ENCODE results near the gene HPSE. TPM values are rescaled to one million over a fixed set of nuclear protein-coding genes. Genes with fewer than 3 reads are reported as not detected.
A peak's percentile ranks its signal among the peaks of the same experiment; 100 is the strongest.
"Not testable (repeated sequence)": the region's sequence is repeated elsewhere in the genome, so short reads cannot be mapped to it uniquely, and the experiment has no call there.

HPSE gene
- total and polyA plus RNA-seq, 4 donors, result 2.5 to 6.6 (median 5.4) TPM

DNA sequence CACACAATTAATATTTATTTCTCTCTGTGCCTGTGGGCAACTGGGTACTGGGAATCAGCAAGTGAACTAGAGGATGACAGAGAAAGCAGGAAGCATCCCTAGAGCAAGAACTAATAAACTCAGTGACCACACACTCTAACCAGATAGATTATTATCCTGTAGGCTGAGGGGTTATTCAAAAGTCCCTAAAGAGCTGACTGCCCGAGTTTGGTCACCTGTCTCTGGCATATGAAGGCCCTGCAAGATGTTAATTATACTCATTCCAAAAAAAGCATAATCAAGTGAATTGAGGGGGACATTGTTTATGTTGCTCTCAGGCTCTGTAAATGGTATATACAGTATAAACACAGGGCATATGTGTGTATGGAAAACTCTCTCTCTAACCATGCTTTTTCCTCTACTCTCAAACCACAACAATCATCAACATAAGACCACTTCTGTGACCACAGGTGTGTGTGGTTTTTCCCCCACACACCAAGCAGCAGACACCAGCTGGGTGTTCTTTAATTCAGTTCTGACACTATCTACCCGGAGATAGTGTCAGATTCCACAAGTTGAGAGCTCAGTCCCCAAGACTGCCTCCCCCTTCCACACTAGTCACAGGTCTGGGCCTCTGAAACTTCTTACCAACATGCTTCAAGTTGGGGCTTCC lies 6.2 kb upstream of the HPSE start:
- Histone ChIP-seq H3K27me3 (ENCODE audit: control insufficient read depth, insufficient read depth, low read length) (no peaks in the 10 kb centered on the region), H3K4me3 (ENCODE audit: low read depth, low read length) (no peak overlapping the region), H3K36me3 (ENCODE audit: control insufficient read depth, insufficient read depth, low read length) (no peaks in the 10 kb centered on the region), H3K9me3 (ENCODE audit: control insufficient read depth, insufficient read depth, low read length) (no peaks in the 10 kb centered on the region), H3K27ac (ENCODE audit: low read depth, low read length) (no peak overlapping the region), H3K4me1 (ENCODE audit: control insufficient read depth, insufficient read depth, low read length) (no peaks in the 10 kb centered on the region)
- 83% methylated on average over 1 of the region's 2 CpGs for WGBS (ENCODE audit: insufficient coverage)
- DNase-seq (ENCODE audit: low read depth in 4 of 6, low spot score in 6 of 6), result no peak

DNA sequence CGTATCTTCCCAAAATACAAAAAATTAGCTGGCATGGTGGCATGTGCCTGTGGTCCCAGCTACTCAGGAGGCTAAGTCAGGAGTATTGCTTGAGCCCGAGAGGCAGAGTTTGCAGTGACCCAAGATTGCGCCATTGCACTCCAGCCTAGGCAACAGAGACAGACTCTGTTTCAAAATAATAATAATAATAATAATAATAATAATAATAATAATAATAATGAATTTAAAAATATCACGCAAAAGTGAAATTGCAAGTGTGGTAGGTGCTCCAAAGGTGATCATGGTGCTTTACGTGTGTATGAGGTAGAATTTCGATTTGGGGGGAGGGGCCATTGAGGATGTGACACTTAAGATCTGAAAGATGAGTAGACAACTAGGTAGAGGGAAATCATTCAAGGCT lies 4.9 kb upstream of the HPSE start:
- peaks cover 5% of the 10 kb centered on the region for H3K4me1 ChIP-seq (ENCODE audit: control insufficient read depth, insufficient read depth, low read length)
- H3K9me3 ChIP-seq (ENCODE audit: control insufficient read depth, insufficient read depth, low read length), result no peaks in the 10 kb centered on the region
- 85% methylated on average over 4 of the region's 6 CpGs for WGBS (ENCODE audit: insufficient coverage)
- DNase-seq (ENCODE audit: low read depth in 4 of 6, low spot score in 6 of 6), result no peak
- no peak overlapping the region for H3K4me3 ChIP-seq (ENCODE audit: low read depth, low read length)
- no peak overlapping the region for H3K27ac ChIP-seq (ENCODE audit: low read depth, low read length)
- H3K36me3 ChIP-seq (ENCODE audit: control insufficient read depth, insufficient read depth, low read length), result no peaks in the 10 kb centered on the region
- peaks cover 6% of the 10 kb centered on the region for H3K27me3 ChIP-seq (ENCODE audit: control insufficient read depth, insufficient read depth, low read length)

DNA sequence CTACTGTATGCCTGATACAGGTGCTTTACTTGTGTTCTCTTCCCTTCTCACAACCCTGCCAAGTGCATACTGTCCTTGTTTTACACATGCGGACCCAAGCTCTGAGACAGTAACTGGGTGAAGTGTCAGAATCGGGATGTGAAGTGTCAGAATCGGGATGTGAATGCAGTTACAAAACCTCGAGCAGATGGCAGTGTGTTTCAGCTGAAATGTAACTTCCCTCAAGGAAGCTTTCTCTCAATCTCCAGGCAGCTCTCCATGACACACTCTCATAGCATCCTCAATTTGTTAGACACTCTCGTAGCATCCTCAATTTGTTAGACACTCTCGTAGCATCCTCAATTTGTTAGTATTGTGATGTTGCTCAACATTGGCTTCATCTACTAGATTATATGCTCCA lies 1.1 kb upstream of the HPSE start:
- peaks cover 11% of the 10 kb centered on the region for H3K4me1 ChIP-seq (ENCODE audit: control insufficient read depth, insufficient read depth, low read length)
- H3K36me3 ChIP-seq (ENCODE audit: control insufficient read depth, insufficient read depth, low read length), result no peaks in the 10 kb centered on the region
- WGBS (ENCODE audit: insufficient coverage), result no CpG with 5 or more reads among the region's 6 CpGs
- H3K9me3 ChIP-seq (ENCODE audit: control insufficient read depth, insufficient read depth, low read length), result no peaks in the 10 kb centered on the region
- no peak overlapping the region for H3K27ac ChIP-seq (ENCODE audit: low read depth, low read length)
- H3K27me3 ChIP-seq (ENCODE audit: control insufficient read depth, insufficient read depth, low read length), result peaks cover 14% of the 10 kb centered on the region
- H3K4me3 ChIP-seq (ENCODE audit: low read depth, low read length), result no peak overlapping the region
- peak in 3 of 6 donors; percentile 9 to 47 (median 33) for DNase-seq (ENCODE audit: low read depth in 4 of 6, low spot score in 6 of 6)

DNA sequence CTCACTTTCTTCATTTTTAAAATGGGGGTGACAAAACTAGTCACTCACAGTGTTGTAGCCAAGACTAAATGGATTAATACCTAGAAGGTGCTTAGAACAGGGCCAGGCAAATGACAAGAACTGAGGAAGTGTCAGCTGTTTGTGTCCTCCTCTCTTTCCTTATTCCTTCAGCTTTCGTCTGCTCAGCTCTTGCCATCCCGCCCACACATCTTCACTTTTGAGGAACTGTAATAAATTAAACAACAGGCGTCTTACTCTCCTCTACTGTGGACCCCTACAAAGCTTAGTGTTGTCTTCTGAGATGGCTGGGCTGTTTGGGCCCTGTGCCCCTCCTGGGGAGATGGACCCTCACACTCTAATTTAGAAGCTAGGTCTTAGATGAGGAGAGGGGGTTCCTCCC lies 2.7 kb downstream of the HPSE start:
- Histone ChIP-seq H3K4me1 (ENCODE audit: control insufficient read depth, insufficient read depth, low read length) (peaks cover 11% of the 10 kb centered on the region), H3K9me3 (ENCODE audit: control insufficient read depth, insufficient read depth, low read length) (no peaks in the 10 kb centered on the region)
- no CpG with 5 or more reads among the region's 3 CpGs for WGBS (ENCODE audit: insufficient coverage)

DNA sequence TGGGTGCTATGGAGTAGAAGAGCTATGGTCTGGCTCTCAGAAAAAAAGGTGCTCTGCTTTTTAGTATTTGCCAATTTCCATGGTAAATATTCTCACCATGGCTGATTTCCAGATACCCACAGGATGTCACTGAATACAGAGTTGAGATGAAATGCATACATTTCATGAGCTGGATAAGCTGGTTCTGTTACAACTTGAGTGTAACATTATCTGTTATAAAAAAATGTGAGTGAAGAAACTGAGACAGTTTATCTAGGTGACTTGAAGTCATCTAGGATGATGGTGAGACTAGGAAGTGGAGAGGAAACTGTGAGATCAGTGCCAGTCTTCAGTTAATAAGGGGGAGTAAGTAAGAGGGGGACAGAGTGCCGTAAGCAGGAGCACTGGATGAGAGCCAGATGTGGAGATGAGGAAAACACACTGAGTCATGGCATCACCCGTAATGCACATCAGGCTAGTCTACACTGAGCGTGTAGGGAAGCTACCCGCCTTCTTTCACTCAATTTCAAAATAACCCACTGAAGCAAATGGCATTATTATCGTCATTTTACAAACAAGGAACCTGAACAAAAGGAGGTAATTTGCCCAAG lies 5.0 kb downstream of the HPSE start:
- Histone ChIP-seq H3K4me3 (ENCODE audit: low read depth, low read length) (no peak overlapping the region), H3K27me3 (ENCODE audit: control insufficient read depth, insufficient read depth, low read length) (peaks cover 9% of the 10 kb centered on the region), H3K9me3 (ENCODE audit: control insufficient read depth, insufficient read depth, low read length) (no peaks in the 10 kb centered on the region), H3K27ac (ENCODE audit: low read depth, low read length) (no peak overlapping the region), H3K4me1 (ENCODE audit: control insufficient read depth, insufficient read depth, low read length) (peaks cover 6% of the 10 kb centered on the region), H3K36me3 (ENCODE audit: control insufficient read depth, insufficient read depth, low read length) (no peaks in the 10 kb centered on the region)
- WGBS (ENCODE audit: insufficient coverage), result 60% methylated on average over 1 of the region's 5 CpGs
- DNase-seq (ENCODE audit: low read depth in 4 of 6, low spot score in 6 of 6), result no peak

More for the DNA sequence above, 2.7 kb downstream of the HPSE start:
- Histone ChIP-seq H3K36me3 (ENCODE audit: control insufficient read depth, insufficient read depth, low read length) (no peaks in the 10 kb centered on the region), H3K27ac (ENCODE audit: low read depth, low read length) (no peak overlapping the region), H3K4me3 (ENCODE audit: low read depth, low read length) (no peak overlapping the region), H3K27me3 (ENCODE audit: control insufficient read depth, insufficient read depth, low read length) (peaks cover 14% of the 10 kb centered on the region)
- DNase-seq (ENCODE audit: low read depth in 4 of 6, low spot score in 6 of 6), result no peak

DNA sequence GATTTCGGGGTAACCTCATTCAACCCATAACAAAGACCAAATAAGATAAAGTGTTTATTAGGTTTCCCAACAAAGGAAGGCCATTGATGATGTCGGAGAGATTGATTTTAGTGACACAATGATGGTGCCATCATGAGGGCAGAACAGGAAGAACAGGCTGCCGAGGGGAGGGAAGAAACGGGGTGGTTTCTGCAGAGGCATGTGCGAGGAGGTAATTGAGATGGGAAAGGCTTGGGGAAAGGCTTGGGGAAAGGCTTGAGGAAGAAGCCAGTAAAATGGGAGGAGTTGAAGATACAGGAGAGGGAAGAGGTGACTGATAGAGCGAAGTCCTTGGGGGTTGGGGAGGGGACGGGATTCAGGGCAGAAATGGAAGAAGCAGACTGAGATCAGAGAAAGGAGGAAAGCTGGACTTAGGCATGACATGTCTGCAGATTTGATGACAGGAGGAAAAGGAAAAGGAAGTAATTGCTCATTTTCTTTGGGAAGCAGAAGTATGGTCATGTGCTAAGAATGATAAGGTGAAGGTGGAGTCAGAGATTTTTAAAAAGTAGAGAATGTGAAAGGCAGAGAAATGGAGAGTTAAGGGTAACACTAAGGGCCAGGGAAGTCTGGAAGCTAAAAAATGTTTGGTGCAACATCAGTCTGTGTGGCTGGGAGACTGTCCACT lies 6.0 kb downstream of the HPSE start:
- Histone ChIP-seq H3K36me3 (ENCODE audit: control insufficient read depth, insufficient read depth, low read length) (no peaks in the 10 kb centered on the region), H3K9me3 (ENCODE audit: control insufficient read depth, insufficient read depth, low read length) (no peaks in the 10 kb centered on the region), H3K27me3 (ENCODE audit: control insufficient read depth, insufficient read depth, low read length) (no peaks in the 10 kb centered on the region), H3K4me3 (ENCODE audit: low read depth, low read length) (no peak overlapping the region), H3K27ac (ENCODE audit: low read depth, low read length) (no peak overlapping the region), H3K4me1 (ENCODE audit: control insufficient read depth, insufficient read depth, low read length) (no peaks in the 10 kb centered on the region)
- DNase-seq (ENCODE audit: low read depth in 4 of 6, low spot score in 6 of 6), result no peak
- WGBS (ENCODE audit: insufficient coverage), result 27% methylated on average over 6 of the region's 7 CpGs

DNA sequence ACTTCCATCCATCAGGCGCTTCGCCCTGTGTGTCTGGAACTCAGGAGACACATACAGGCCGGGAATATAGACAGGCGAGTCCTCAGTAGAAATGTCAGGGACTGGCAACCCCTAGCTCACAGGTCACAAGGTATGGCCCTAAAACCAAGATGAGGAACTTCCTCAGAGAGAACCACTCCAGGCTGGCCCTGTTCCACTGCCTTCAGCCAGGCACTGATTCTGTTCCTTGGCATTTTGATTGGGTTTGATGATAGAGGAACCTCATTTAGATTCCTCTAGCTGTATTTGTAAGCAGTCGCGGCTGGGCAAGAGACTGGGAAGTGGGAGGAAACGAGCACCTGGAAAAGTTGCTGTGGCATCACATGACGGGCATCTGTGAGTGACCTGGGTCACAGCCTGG lies 8.1 kb downstream of the HPSE start:
- WGBS (ENCODE audit: insufficient coverage), result 87% methylated on average over 8 of the region's 8 CpGs
- no peaks in the 10 kb centered on the region for H3K36me3 ChIP-seq (ENCODE audit: control insufficient read depth, insufficient read depth, low read length)
- no peak overlapping the region for H3K27ac ChIP-seq (ENCODE audit: low read depth, low read length)
- no peak overlapping the region for H3K4me3 ChIP-seq (ENCODE audit: low read depth, low read length)
- no peaks in the 10 kb centered on the region for H3K9me3 ChIP-seq (ENCODE audit: control insufficient read depth, insufficient read depth, low read length)
- H3K4me1 ChIP-seq (ENCODE audit: control insufficient read depth, insufficient read depth, low read length), result no peaks in the 10 kb centered on the region
- H3K27me3 ChIP-seq (ENCODE audit: control insufficient read depth, insufficient read depth, low read length), result no peaks in the 10 kb centered on the region
- DNase-seq (ENCODE audit: low read depth in 4 of 6, low spot score in 6 of 6), result no peak

DNA sequence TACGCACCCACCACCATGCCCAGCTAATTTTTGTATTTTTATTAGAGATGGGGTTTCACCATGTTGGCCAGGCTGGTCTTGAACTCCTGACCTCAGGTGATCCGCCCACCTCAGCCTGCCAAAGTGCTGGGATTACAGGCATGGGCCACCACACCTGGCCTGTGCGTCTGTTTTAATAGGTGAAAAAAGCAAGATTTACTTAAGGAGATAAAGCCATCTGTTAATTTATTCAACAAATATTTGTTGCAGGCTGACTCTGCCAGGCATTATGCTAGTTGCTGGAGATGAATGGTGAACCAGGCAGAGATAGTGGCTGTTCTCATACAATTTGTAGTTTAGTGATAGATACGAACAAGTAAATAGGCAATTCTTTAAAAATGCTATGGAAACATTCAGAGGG lies 9.3 kb downstream of the HPSE start:
- H3K4me1 ChIP-seq (ENCODE audit: control insufficient read depth, insufficient read depth, low read length); H3K27me3 ChIP-seq (ENCODE audit: control insufficient read depth, insufficient read depth, low read length); DNase-seq (ENCODE audit: low read depth in 4 of 6, low spot score in 6 of 6); H3K4me3 ChIP-seq (ENCODE audit: low read depth, low read length); H3K36me3 ChIP-seq (ENCODE audit: control insufficient read depth, insufficient read depth, low read length); H3K9me3 ChIP-seq (ENCODE audit: control insufficient read depth, insufficient read depth, low read length); H3K27ac ChIP-seq (ENCODE audit: low read depth, low read length): not testable (repeated sequence)
- 100% methylated on average over 1 of the region's 4 CpGs for WGBS (ENCODE audit: insufficient coverage)

DNA sequence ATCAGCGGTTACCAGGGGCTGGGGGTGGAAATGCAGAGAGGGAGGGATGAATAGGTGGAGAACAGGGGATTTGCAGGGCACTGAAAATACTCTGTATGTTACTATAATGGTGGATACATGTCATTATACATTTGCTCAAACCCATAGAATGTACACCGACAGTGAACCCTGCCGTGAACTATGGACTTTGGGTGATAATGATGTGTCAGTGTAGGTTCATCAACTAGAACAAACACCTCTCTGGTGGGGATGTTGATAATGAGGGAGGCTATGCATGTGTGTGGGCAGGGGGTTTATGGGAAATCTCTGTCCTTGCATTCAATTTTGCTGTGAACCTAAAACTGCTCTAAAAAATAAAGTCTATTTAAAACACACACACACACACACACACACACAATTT lies 11.5 kb downstream of the HPSE start:
- H3K27ac ChIP-seq (ENCODE audit: low read depth, low read length), result no peak overlapping the region
- no peak for DNase-seq (ENCODE audit: low read depth in 4 of 6, low spot score in 6 of 6)
- no peaks in the 10 kb centered on the region for H3K36me3 ChIP-seq (ENCODE audit: control insufficient read depth, insufficient read depth, low read length)
- no peaks in the 10 kb centered on the region for H3K27me3 ChIP-seq (ENCODE audit: control insufficient read depth, insufficient read depth, low read length)
- 86% methylated on average over 1 of the region's 3 CpGs for WGBS (ENCODE audit: insufficient coverage)
- no peaks in the 10 kb centered on the region for H3K9me3 ChIP-seq (ENCODE audit: control insufficient read depth, insufficient read depth, low read length)
- H3K4me1 ChIP-seq (ENCODE audit: control insufficient read depth, insufficient read depth, low read length), result no peaks in the 10 kb centered on the region
- no peak overlapping the region for H3K4me3 ChIP-seq (ENCODE audit: low read depth, low read length)

DNA sequence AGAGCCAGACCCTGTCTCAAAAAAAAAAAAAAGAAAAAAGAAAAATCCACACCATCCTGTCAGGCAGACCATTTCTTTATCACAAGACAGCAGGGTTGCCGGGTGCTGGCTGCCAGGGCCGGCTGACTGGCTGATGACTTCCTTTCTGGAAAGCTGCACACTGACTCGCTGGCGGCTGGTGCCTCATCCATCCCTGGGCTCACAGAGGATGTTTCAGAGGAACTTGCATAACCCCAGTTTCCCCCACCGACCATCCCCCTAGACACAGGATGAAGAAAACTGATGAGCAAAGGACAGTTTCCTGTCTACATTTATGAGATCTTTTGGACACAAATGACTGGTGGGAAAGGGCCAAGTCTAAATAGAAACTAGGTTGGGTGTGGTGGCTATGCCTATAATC lies 14.1 kb downstream of the HPSE start:
- Histone ChIP-seq H3K27ac (ENCODE audit: low read depth, low read length) (no peak overlapping the region), H3K9me3 (ENCODE audit: control insufficient read depth, insufficient read depth, low read length) (no peaks in the 10 kb centered on the region), H3K4me3 (ENCODE audit: low read depth, low read length) (no peak overlapping the region), H3K4me1 (ENCODE audit: control insufficient read depth, insufficient read depth, low read length) (no peaks in the 10 kb centered on the region), H3K36me3 (ENCODE audit: control insufficient read depth, insufficient read depth, low read length) (no peaks in the 10 kb centered on the region), H3K27me3 (ENCODE audit: control insufficient read depth, insufficient read depth, low read length) (no peaks in the 10 kb centered on the region)
- DNase-seq (ENCODE audit: low read depth in 4 of 6, low spot score in 6 of 6), result peak in 1 of 6 donors; percentile 3
- 78% methylated on average over 4 of the region's 5 CpGs for WGBS (ENCODE audit: insufficient coverage)

Data from spinal cord (tissue), 10 donors.